Measurements from ENCODE around the gene TLL1.

TLL1 gene

GRCh38 chr4:165894159-165894558 lies 21.1 kb downstream of the TLL1 start:
- no peak for DNase-seq (ENCODE audit: low read depth)

GRCh38 chr4:165905405-165906027 lies 32.5 kb downstream of the TLL1 start:
- peak; percentile 10 for DNase-seq (ENCODE audit: low read depth)

- no peak for DNase-seq (ENCODE audit: low read depth)
Measured at GRCh38 chr4:165906272-165906671, 33.2 kb downstream of the TLL1 start.

DNA sequence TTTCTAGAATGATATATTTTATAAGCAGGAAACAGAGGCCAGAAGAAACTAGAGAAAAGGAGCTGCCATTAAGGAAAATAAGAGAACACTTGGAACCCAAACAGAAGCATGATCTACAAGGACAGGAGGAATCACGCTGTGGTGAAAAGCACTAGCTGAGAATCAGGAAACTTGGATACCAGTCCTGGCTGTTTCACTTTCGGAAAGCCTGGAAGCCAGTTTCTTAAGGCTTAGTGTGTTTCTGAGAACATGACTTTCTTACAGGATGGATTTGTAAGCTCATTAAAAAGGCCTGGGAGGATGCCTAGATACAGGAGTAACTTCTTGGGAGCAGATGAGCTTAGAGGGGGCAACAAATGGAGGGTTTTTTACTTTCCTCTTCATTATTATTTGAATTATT lies 36.9 kb downstream of the TLL1 start:
- no peak for DNase-seq (ENCODE audit: low read depth)

GRCh38 chr4:165915215-165915614 lies 42.2 kb downstream of the TLL1 start:
- DNase-seq (ENCODE audit: low read depth), result no peak

GRCh38 chr4:165921546-165921945 lies 48.5 kb downstream of the TLL1 start:
- DNase-seq (ENCODE audit: low read depth), result no peak

DNA sequence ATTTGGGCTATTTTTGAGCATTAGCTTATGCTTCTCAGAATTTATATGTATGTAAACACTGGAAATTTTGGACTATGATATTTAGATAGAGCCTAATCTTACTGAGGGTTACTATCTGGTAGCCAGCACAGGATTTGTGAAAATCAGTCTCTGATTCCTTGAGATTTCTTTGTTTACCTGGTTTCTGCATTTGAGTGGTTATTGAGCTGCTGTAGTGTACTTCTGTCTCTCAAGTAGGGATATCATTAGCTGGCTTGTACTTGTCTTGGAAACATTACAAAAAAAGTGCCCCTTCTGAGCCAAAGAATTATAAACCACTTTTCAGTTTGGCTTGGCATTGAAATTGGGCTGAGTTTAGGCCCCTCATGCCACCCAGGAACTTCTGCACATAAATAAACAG lies 49.7 kb downstream of the TLL1 start:
- DNase-seq (ENCODE audit: low read depth), result no peak

DNA sequence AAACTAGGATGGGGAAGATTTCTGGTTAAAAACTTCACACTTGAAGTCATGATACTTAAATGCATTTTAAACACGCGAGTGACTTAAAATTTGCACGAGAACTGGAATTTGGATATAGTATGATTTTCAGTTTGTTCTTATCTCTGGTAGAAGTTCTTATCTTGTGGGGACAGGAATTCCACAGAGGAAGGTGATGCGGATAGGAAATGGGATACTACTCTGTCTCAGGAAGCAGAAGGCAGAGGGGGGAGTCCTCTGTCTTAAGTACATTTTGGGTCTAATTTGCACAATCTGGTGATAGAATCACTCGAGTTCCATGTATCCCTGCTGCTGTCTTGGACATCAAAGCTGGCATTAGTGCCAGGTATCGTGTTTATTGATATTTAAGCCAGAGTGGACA lies 53.3 kb downstream of the TLL1 start:
- DNase-seq (ENCODE audit: low read depth), result no peak

DNA sequence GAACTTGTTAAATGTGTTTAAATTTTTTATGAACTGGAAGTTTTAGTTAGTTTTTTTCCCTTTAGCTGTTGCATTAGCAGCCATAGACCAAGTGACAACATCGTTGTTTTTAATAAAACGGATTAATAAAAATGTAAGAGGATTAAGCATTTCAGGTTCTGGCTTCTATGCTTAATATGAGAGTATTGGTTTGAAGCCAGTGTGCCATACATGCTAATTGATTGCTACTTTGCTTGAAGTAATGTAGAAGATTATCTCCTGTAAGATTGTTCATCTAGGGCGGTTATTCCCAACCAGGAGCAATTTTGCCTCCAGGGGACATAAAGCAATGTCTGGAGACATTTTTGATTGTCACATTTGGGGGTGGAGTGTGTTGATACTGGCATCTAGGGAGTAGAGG lies 54.3 kb downstream of the TLL1 start:
- DNase-seq (ENCODE audit: low read depth), result no peak

- no peak for DNase-seq (ENCODE audit: low read depth)
Measured at GRCh38 chr4:165927815-165928214, 54.8 kb downstream of the TLL1 start.

GRCh38 chr4:165928601-165929000 lies 55.6 kb downstream of the TLL1 start:
- no peak for DNase-seq (ENCODE audit: low read depth)

- no peak for DNase-seq (ENCODE audit: low read depth)
Measured at GRCh38 chr4:165929662-165930061, 56.6 kb downstream of the TLL1 start.

- no peak for DNase-seq (ENCODE audit: low read depth)
Measured at GRCh38 chr4:165931741-165932140, 58.7 kb downstream of the TLL1 start.

DNA sequence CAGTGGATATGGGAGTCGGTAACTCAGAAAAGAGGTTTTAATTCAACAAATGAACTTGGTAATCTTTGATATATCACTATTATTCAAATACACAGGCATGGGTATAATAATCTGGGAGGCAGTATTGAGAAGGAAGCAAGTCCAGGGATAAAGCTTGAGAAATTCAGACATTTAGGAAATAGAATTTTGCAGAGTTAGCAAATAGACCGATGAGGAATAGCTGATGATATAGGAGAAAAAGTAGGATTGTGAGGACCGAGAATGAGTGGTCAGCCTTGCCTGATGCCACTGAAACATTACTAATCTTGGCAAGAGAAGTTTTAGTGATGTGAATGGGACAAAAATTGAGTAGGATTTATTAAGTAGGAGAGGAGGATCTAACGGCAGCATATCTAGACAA lies 71.9 kb downstream of the TLL1 start:
- no peak for DNase-seq (ENCODE audit: low read depth)

- no peak for DNase-seq (ENCODE audit: low read depth)
Measured at GRCh38 chr4:165945991-165946390, 73.0 kb downstream of the TLL1 start.

- DNase-seq (ENCODE audit: low read depth), result no peak
Measured at GRCh38 chr4:165947019-165947418, 74.0 kb downstream of the TLL1 start.

DNA sequence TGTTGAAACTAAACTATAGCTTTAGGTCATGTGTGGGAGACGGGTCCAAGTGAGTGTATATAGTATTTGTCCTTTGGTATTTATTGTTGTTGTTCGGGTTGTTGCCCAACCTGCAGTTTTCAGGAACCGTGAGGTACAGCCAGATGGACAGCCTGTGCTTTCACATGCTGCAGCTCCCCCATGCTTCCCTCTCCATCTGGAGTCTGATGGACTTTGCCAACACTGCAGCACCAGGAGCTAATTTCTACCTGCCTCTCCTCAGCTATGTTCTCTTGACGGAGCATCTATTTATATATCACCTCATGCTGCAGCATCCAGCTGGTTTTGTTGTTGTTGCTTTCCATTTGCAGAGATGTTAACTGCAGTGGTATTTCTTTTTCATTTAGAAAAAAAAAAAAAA lies 80.1 kb downstream of the TLL1 start:
- DNase-seq (ENCODE audit: low read depth), result no peak

DNA sequence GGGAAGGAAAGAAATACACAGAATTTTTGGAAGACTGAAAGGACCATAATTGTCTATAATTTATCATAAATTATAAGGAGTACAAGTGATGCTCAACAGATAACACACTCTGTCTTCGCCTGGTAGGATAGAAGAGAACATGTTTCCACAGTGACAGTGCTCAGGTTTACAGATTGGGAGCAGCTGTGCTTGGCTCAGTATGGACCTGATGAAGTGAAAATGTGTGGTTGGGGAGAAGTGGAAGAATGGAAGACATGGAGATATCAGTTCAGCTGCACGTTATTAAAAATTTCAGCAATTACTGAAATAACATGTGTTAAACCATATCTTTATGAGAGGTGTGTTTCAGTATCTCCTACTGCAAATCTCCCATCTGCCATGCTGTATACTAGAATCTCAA lies 90.6 kb downstream of the TLL1 start:
- no peak for DNase-seq (ENCODE audit: low read depth)

- no peak for DNase-seq (ENCODE audit: low read depth)
Measured at GRCh38 chr4:165964591-165964990, 91.6 kb downstream of the TLL1 start.

GRCh38 chr4:165965503-165965902 lies 92.5 kb downstream of the TLL1 start:
- no peak for DNase-seq (ENCODE audit: low read depth)

- DNase-seq (ENCODE audit: low read depth), result no peak
Measured at GRCh38 chr4:165966833-165967232, 93.8 kb downstream of the TLL1 start.

GRCh38 chr4:165967486-165967885 lies 94.4 kb downstream of the TLL1 start:
- no peak for DNase-seq (ENCODE audit: low read depth)

- DNase-seq (ENCODE audit: low read depth), result no peak
Measured at GRCh38 chr4:165970703-165971420, 97.8 kb downstream of the TLL1 start.

DNA sequence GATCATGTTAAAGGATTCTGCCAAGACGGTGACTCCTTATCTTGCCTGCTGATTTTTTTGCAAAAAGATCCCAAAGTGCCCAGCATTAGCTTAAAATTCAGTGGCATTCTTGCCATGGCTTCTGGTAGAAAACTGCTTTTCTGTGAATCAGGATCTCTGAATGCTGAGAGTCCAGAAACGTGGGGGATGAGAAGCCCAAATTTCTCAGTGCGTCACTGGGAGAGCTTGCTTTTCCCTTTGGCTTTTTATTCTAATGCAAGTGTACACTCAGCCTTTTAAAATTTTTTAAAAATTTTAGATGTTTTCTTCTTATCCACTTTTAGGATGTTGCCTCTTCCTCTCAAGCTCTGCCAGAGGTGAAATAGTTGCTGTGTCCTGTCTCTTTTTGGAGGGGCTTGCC lies 98.4 kb downstream of the TLL1 start:
- DNase-seq (ENCODE audit: low read depth), result no peak
